Retinal pigment epithelial cell (primary cell): ENCODE measurements around the gene TMEM271.
A peak's percentile ranks its signal among the peaks of the same experiment; 100 is the strongest.

Experiments used
- DNase-seq: peaks from one replicate; pipeline ENCODE4 v3.0.0-alpha.2; 2010; ENCODE audit warnings: low read depth
- H3K4me3 ChIP-seq: 2 replicates; pipeline ENCODE4 v1.5.1; 2011; ENCODE audit warnings: mild to moderate bottlenecking, low read length, control low read depth, moderate library complexity
- CTCF ChIP-seq: conservative IDR thresholded peaks from 2 replicates; pipeline ENCODE4 v1.5.1; 2011; ENCODE audit warnings: low read depth, low read length, control low read depth, inconsistent platforms

The TMEM271 gene

GRCh38 chr4:576245-576821 lies at the start of gene TMEM271:
TMEM271 (minus strand) TSS chr4:576295; CDS start chr4:576062, 233 bp downstream.
- H3K4me3 ChIP-seq, result no peak within 1 kb of the TSS
- no peak for TF ChIP-seq CTCF
- DNase-seq, result no peak

GRCh38 chr4:625631-626161 lies 49.6 kb upstream of the TMEM271 start:
- no peak overlapping the region for H3K4me3 ChIP-seq
- no peak for DNase-seq
- TF ChIP-seq CTCF, result no peak

GRCh38 chr4:624705-625590 lies 48.9 kb upstream of the TMEM271 start, which contains the start of gene PDE6B:
PDE6B (plus strand) TSS chr4:625573; CDS start chr4:625627, 54 bp downstream.
- no peak within 1 kb of the TSS for H3K4me3 ChIP-seq
- DNase-seq, result peak; percentile 18
- TF ChIP-seq CTCF, result no peak

GRCh38 chr4:623914-624566 lies 47.9 kb upstream of the TMEM271 start:
- no peak overlapping the region for H3K4me3 ChIP-seq
- no peak for TF ChIP-seq CTCF
- no peak for DNase-seq

GRCh38 chr4:622996-623913 lies 47.2 kb upstream of the TMEM271 start:
- no peak for TF ChIP-seq CTCF
- DNase-seq, result no peak
- H3K4me3 ChIP-seq, result no peak overlapping the region

GRCh38 chr4:622071-622995 lies 46.2 kb upstream of the TMEM271 start:
- H3K4me3 ChIP-seq, result no peak overlapping the region
- DNase-seq, result no peak
- TF ChIP-seq CTCF, result no peak
